Mucosa of rectum (tissue), 2 donors: ENCODE measurements around the gene CERS6.
A peak's percentile ranks its signal among the peaks of the same experiment; 100 is the strongest.

Experiments used
- H3K27ac ChIP-seq, 2 donors: one replicate each; pipeline ENCODE4 v1.7.0; 2013; ENCODE audit warnings: inconsistent platforms in 2 of 2, low read depth in 2 of 2, low read length in 2 of 2
- H3K27me3 ChIP-seq, 2 donors: one replicate each; pipeline ENCODE4 v1.7.0; 2013; ENCODE audit warnings: low read length in 2 of 2; ENCODE audit not compliant: control insufficient read depth in 2 of 2, insufficient read depth in 2 of 2
- H3K36me3 ChIP-seq, 2 donors: one replicate each; pipeline ENCODE4 v1.7.0; 2013; ENCODE audit warnings: low read length in 2 of 2; ENCODE audit not compliant: control insufficient read depth in 2 of 2, insufficient read depth in 2 of 2
- H3K4me1 ChIP-seq, 2 donors: one replicate each; pipeline ENCODE4 v1.7.0; 2013; ENCODE audit warnings: low read length in 2 of 2, mild to moderate bottlenecking in 1 of 2; ENCODE audit not compliant: control insufficient read depth in 2 of 2, insufficient read depth in 2 of 2
- H3K4me3 ChIP-seq, 2 donors: one replicate each; pipeline ENCODE4 v1.7.0; 2013; ENCODE audit warnings: low read length in 2 of 2
- H3K9ac ChIP-seq, 2 donors: one replicate each; pipeline ENCODE4 v1.7.0; 2013; ENCODE audit warnings: low read length in 2 of 2, low read depth in 1 of 2, mild to moderate bottlenecking in 1 of 2
- H3K9me3 ChIP-seq, 2 donors: one replicate each; pipeline ENCODE4 v1.7.0; 2013; ENCODE audit warnings: low read length in 2 of 2; ENCODE audit not compliant: control insufficient read depth in 2 of 2
- donor health status: healthy.
- donor health status: Normal muscosa, but diverticular disease.

CERS6 gene

GRCh38 chr2:168670478-168670877, 214.4 kb downstream of the CERS6 start:
- no peak overlapping the region for H3K27ac ChIP-seq
- H3K36me3 ChIP-seq: no peaks in the 10 kb centered on the region
- peaks cover 0 to 2% of the 10 kb centered on the region in 2 donors for H3K4me1 ChIP-seq
- no peaks in the 10 kb centered on the region for H3K9me3 ChIP-seq
- no peak overlapping the region for H3K9ac ChIP-seq
- no peaks in the 10 kb centered on the region for H3K27me3 ChIP-seq
- H3K4me3 ChIP-seq: no peak overlapping the region

- no peaks in the 10 kb centered on the region for H3K27me3 ChIP-seq
- no peaks in the 10 kb centered on the region for H3K36me3 ChIP-seq
- H3K4me1 ChIP-seq: peaks cover 0 to 2% of the 10 kb centered on the region in 2 donors
- H3K9ac ChIP-seq: no peak overlapping the region
- H3K27ac ChIP-seq: no peak overlapping the region
- no peaks in the 10 kb centered on the region for H3K9me3 ChIP-seq
- H3K4me3 ChIP-seq: no peak overlapping the region
Observed at GRCh38 chr2:168671932-168672331, 215.9 kb downstream of the CERS6 start.

GRCh38 chr2:168673265-168674189, 217.5 kb downstream of the CERS6 start:
- no peaks in the 10 kb centered on the region for H3K36me3 ChIP-seq
- H3K27me3 ChIP-seq: no peaks in the 10 kb centered on the region
- no peaks in the 10 kb centered on the region for H3K9me3 ChIP-seq
- peaks cover 4 to 8% of the 10 kb centered on the region in 2 donors for H3K4me1 ChIP-seq
- H3K9ac ChIP-seq: no peak overlapping the region
- no peak overlapping the region for H3K4me3 ChIP-seq
- H3K27ac ChIP-seq: no peak overlapping the region

- Histone ChIP-seq H3K9me3 (no peaks in the 10 kb centered on the region), H3K4me3 (no peak overlapping the region), H3K27ac (peak overlapping the region in 1 of 2 donors; percentile 28), H3K36me3 (no peaks in the 10 kb centered on the region), H3K9ac (no peak overlapping the region), H3K27me3 (no peaks in the 10 kb centered on the region), H3K4me1 (peaks cover 4 to 7% of the 10 kb centered on the region in 2 donors)
Observed at GRCh38 chr2:168678153-168678853, 222.2 kb downstream of the CERS6 start.

GRCh38 chr2:168679081-168679480, 223.0 kb downstream of the CERS6 start:
- H3K36me3 ChIP-seq: no peaks in the 10 kb centered on the region
- peaks cover 4 to 7% of the 10 kb centered on the region in 2 donors for H3K4me1 ChIP-seq
- no peak overlapping the region for H3K4me3 ChIP-seq
- H3K27me3 ChIP-seq: no peaks in the 10 kb centered on the region
- H3K27ac ChIP-seq: no peak overlapping the region
- no peak overlapping the region for H3K9ac ChIP-seq
- no peaks in the 10 kb centered on the region for H3K9me3 ChIP-seq

GRCh38 chr2:168679741-168680310, 223.8 kb downstream of the CERS6 start:
- H3K27ac ChIP-seq: no peak overlapping the region
- H3K4me1 ChIP-seq: peaks cover 4 to 7% of the 10 kb centered on the region in 2 donors
- H3K4me3 ChIP-seq: no peak overlapping the region
- no peaks in the 10 kb centered on the region for H3K36me3 ChIP-seq
- H3K27me3 ChIP-seq: no peaks in the 10 kb centered on the region
- no peak overlapping the region for H3K9ac ChIP-seq
- no peaks in the 10 kb centered on the region for H3K9me3 ChIP-seq

GRCh38 chr2:168683996-168684395, 227.9 kb downstream of the CERS6 start:
- Histone ChIP-seq H3K4me1 (no peaks in the 10 kb centered on the region), H3K9ac (no peak overlapping the region), H3K27ac (no peak overlapping the region), H3K9me3 (no peaks in the 10 kb centered on the region), H3K4me3 (no peak overlapping the region), H3K36me3 (no peaks in the 10 kb centered on the region), H3K27me3 (no peaks in the 10 kb centered on the region)

GRCh38 chr2:168684921-168685599, 229.0 kb downstream of the CERS6 start:
- Histone ChIP-seq H3K27me3 (no peaks in the 10 kb centered on the region), H3K4me1 (no peaks in the 10 kb centered on the region), H3K27ac (no peak overlapping the region), H3K36me3 (no peaks in the 10 kb centered on the region), H3K4me3 (no peak overlapping the region), H3K9ac (no peak overlapping the region), H3K9me3 (no peaks in the 10 kb centered on the region)

GRCh38 chr2:168685600-168686451, 229.8 kb downstream of the CERS6 start:
- peaks cover 0 to 4% of the 10 kb centered on the region in 2 donors for H3K4me1 ChIP-seq
- no peaks in the 10 kb centered on the region for H3K36me3 ChIP-seq
- H3K4me3 ChIP-seq: no peak overlapping the region
- H3K27ac ChIP-seq: no peak overlapping the region
- no peaks in the 10 kb centered on the region for H3K9me3 ChIP-seq
- H3K9ac ChIP-seq: no peak overlapping the region
- H3K27me3 ChIP-seq: no peaks in the 10 kb centered on the region
